CD14-positive monocyte (primary cell): Measurements from ENCODE around the gene ADAMTS13. TPM values are rescaled to one million over a fixed set of nuclear protein-coding genes. Genes with fewer than 3 reads are reported as not detected.
A peak's percentile ranks its signal among the peaks of the same experiment; 100 is the strongest.

Experiments
- DNase-seq, 3 donors: peaks; one replicate each; pipeline ENCODE4 v3.0.0-alpha.2; 2011 to 2022
- H2AFZ ChIP-seq: 2 replicates; pipeline ENCODE4 v1.6.0; 2012; ENCODE audit warnings: mild to moderate bottlenecking, low read depth, low read length, inconsistent platforms; ENCODE audit not compliant: insufficient read depth, poor library complexity, severe bottlenecking
- H3K27ac ChIP-seq, 2 donors: 1 replicate in 1 of 2; 2 replicates in 1 of 2; pipeline ENCODE4 v1.5.1; 2012 to 2013; ENCODE audit warnings: low read length in 2 of 2, control low read depth in 1 of 2, inconsistent platforms in 1 of 2, low read depth in 1 of 2, mild to moderate bottlenecking in 1 of 2
- H3K27me3 ChIP-seq, 2 donors: one replicate each; pipeline versions ENCODE4 v1.6.0 to v1.6.1; 2011 to 2013; ENCODE audit warnings: low read length in 2 of 2; ENCODE audit not compliant: control insufficient read depth in 2 of 2, insufficient read depth in 2 of 2
- H3K36me3 ChIP-seq, 2 donors: replicated peaks in 1 of 2; 1 replicate in 1 of 2; 2 replicates in 1 of 2; pipeline versions ENCODE4 v1.5.1 to v1.6.1; 2012 to 2013; ENCODE audit warnings: low read length in 2 of 2, control low read depth in 1 of 2, inconsistent platforms in 1 of 2, mild to moderate bottlenecking in 1 of 2; ENCODE audit not compliant: insufficient read depth in 2 of 2, control insufficient read depth in 1 of 2
- H3K4me1 ChIP-seq, 2 donors: 1 replicate in 1 of 2; 2 replicates in 1 of 2; pipeline versions ENCODE4 v1.5.1 to v1.6.1; 2012 to 2013; ENCODE audit warnings: low read length in 2 of 2, control low read depth in 1 of 2, inconsistent platforms in 1 of 2, mild to moderate bottlenecking in 1 of 2, moderate library complexity in 1 of 2; ENCODE audit not compliant: insufficient read depth in 2 of 2, control insufficient read depth in 1 of 2
- H3K4me2 ChIP-seq: replicated peaks from 2 replicates; pipeline ENCODE3; 2012; ENCODE audit warnings: low read length, moderate library complexity, mild to moderate bottlenecking; ENCODE audit not compliant: poor library complexity, severe bottlenecking; ENCODE audit errors: extremely low read depth
- H3K4me3 ChIP-seq, 3 experiments: fragments of 200-600 bp in 1 of 3; sonication (generic) in 1 of 3; replicated peaks in 1 of 3; 1 replicate in 2 of 3; 2 replicates in 1 of 3; pipeline ENCODE4 v1.5.1; 2011 to 2013; ENCODE audit warnings: low read length in 3 of 3, mild to moderate bottlenecking in 3 of 3, control low read depth in 2 of 3, low read depth in 2 of 3, inconsistent platforms in 1 of 3, moderate library complexity in 1 of 3
- H3K79me2 ChIP-seq: 2 replicates; pipeline ENCODE4 v1.6.0; 2012; ENCODE audit warnings: mild to moderate bottlenecking, control low read depth, inconsistent platforms, low read length, moderate library complexity; ENCODE audit not compliant: insufficient read depth
- H3K9ac ChIP-seq: 2 replicates; pipeline ENCODE4 v1.6.0; 2017; ENCODE audit warnings: low read length, mild to moderate bottlenecking; ENCODE audit not compliant: insufficient read depth, poor library complexity, severe bottlenecking
- H3K9me3 ChIP-seq, 2 donors: replicated peaks in 1 of 2; 1 replicate in 1 of 2; 2 replicates in 1 of 2; pipeline versions ENCODE4 v1.5.1 to v1.6.1; 2012 to 2013; ENCODE audit warnings: low read length in 2 of 2, control low read depth in 1 of 2; ENCODE audit not compliant: control insufficient read depth in 1 of 2, insufficient read depth in 1 of 2
- H4K20me1 ChIP-seq: 2 replicates; pipeline ENCODE4 v1.6.0; 2012; ENCODE audit warnings: mild to moderate bottlenecking, low read length, control low read depth, moderate library complexity; ENCODE audit not compliant: insufficient read depth
- H3K27ac Mint-ChIP-seq, 7 donors: one replicate each; pipeline ENCODE4 v1.8.0; 2020; ENCODE audit warnings: mild to moderate bottlenecking in 7 of 7, mixed read lengths in 7 of 7, moderate library complexity in 6 of 7, inconsistent platforms in 2 of 7
- H3K27me3 Mint-ChIP-seq, 3 donors: one replicate each; pipeline ENCODE4 v1.8.0; 2021 to 2022; ENCODE audit warnings: low read depth in 3 of 3, mild to moderate bottlenecking in 3 of 3, mixed read lengths in 3 of 3, moderate library complexity in 3 of 3, inconsistent platforms in 1 of 3
- H3K36me3 Mint-ChIP-seq, 2 donors: one replicate each; pipeline ENCODE4 v1.8.0; 2020; ENCODE audit warnings: mixed read lengths in 2 of 2, inconsistent platforms in 1 of 2, mild to moderate bottlenecking in 1 of 2
- H3K4me1 Mint-ChIP-seq: one replicate; pipeline ENCODE4 v1.8.0; 2020; ENCODE audit warnings: mild to moderate bottlenecking, mixed read lengths
- H3K4me3 Mint-ChIP-seq, 2 donors: one replicate each; pipeline ENCODE4 v1.8.0; 2020; ENCODE audit warnings: mild to moderate bottlenecking in 2 of 2, mixed read lengths in 2 of 2, moderate library complexity in 1 of 2
- H3K9me3 Mint-ChIP-seq, 7 donors: one replicate each; pipeline ENCODE4 v1.8.0; 2020 to 2022; ENCODE audit warnings: mixed read lengths in 7 of 7, mild to moderate bottlenecking in 6 of 7, moderate library complexity in 6 of 7, inconsistent platforms in 2 of 7
- CTCF ChIP-seq: fragments of 200-600 bp; IDR thresholded peaks from one replicate; pipeline ENCODE4 v1.8.0; 2022; ENCODE audit warnings: antibody characterized with exemption, mild to moderate bottlenecking
- WGBS: methylation state at CpG from one replicate; pipeline ENCODE4 v1.1.5; 2013; ENCODE audit warnings: missing lambda C conversion rate; ENCODE audit not compliant: insufficient coverage; 5-methylcytosine and 5-hydroxymethylcytosine counted together
- intact Hi-C, 2 donors: fragments of 100-400 bp; cut with micrococcal nuclease; formaldehyde crosslinking; loops; one replicate each; pipeline versions ENCODE4 v1.15.0 to v1.15.1; 2023
- polyA plus RNA-seq, 3 donors: library from polyadenylated mRNA; depleted of rRNA in 1 of 3; unstranded in 2 of 3; stranded (reverse) in 1 of 3; fragments of 300-500 nt in 2 of 3; fragments of >200 nt in 1 of 3; fragmentation: Illumina TruSeq in 2 of 3; gene quantifications; 1 replicate in 2 of 3; 2 replicates in 1 of 3; pipeline ENCODE4 v1.2.3, GENCODE V29; 2012 to 2021

Gene ADAMTS13
- polyA plus RNA-seq, 3 donors, result 0.77 TPM; not detected in 2

GRCh38 chr9:133474853-133475252 lies 52.7 kb downstream of the ADAMTS13 start:
- no peak for DNase-seq
- Histone ChIP-seq H3K4me3 (peak overlapping the region in 1 of 3 experiments; percentile 95), H3K36me3 (peaks cover 44 to 45% of the 10 kb centered on the region in 2 donors), H4K20me1 (peaks cover 90% of the 10 kb centered on the region), H3K4me2 (peak overlapping the region; percentile 97), H3K9ac (peak overlapping the region; percentile 20), H2AFZ (no peak overlapping the region), H3K79me2 (peaks cover 36% of the 10 kb centered on the region), H3K27ac (no peak overlapping the region), H3K4me1 (peaks cover 92 to 99% of the 10 kb centered on the region in 2 donors), H3K9me3 (no peaks in the 10 kb centered on the region), H3K27me3 (peaks cover 0 to 6% of the 10 kb centered on the region in 2 donors)
- peaks cover 7 to 11% (median 8%) of the 10 kb centered on the region in 3 donors for H3K27me3 Mint-ChIP-seq
- peaks cover 72% of the 10 kb centered on the region for H3K4me1 Mint-ChIP-seq
- intact Hi-C loops, result loop anchor here in 1 of 2 donors (5.0 to 10.0 kb wide), 2 partner anchors 58 to 550 kb away; partner anchors contain the start of genes BRD3OS and REXO4
- no peak for TF ChIP-seq CTCF
- 57% methylated on average over 20 of the region's 20 CpGs for WGBS
- no peak overlapping the region for H3K27ac Mint-ChIP-seq
- H3K9me3 Mint-ChIP-seq, result no peaks in the 10 kb centered on the region
- no peak overlapping the region for H3K4me3 Mint-ChIP-seq
- peaks cover 30 to 54% of the 10 kb centered on the region in 2 donors for H3K36me3 Mint-ChIP-seq

- Mint-ChIP-seq H3K36me3 (peaks cover 30 to 54% of the 10 kb centered on the region in 2 donors), H3K27me3 (peaks cover 8 to 16% (median 13%) of the 10 kb centered on the region in 3 donors), H3K27ac (peak overlapping the region in 5 of 7 donors; percentile 89 to 99 (median 95)), H3K9me3 (no peaks in the 10 kb centered on the region), H3K4me3 (peak overlapping the region; percentile 84 to 92), H3K4me1 (peaks cover 68% of the 10 kb centered on the region)
- peak in 1 of 3 donors; percentile 67 for DNase-seq
- Histone ChIP-seq H3K9ac (peak overlapping the region; percentile 86), H3K9me3 (no peaks in the 10 kb centered on the region), H3K79me2 (peaks cover 36% of the 10 kb centered on the region), H3K36me3 (peaks cover 44 to 45% of the 10 kb centered on the region in 2 donors), H3K27ac (peak overlapping the region; percentile 90 to 93), H3K27me3 (peaks cover 0 to 12% of the 10 kb centered on the region in 2 donors), H3K4me3 (peak overlapping the region in 1 of 3 experiments; percentile 95), H3K4me2 (peak overlapping the region; percentile 97), H4K20me1 (peaks cover 84% of the 10 kb centered on the region), H2AFZ (no peak overlapping the region), H3K4me1 (peaks cover 88 to 94% of the 10 kb centered on the region in 2 donors)
- 79% methylated on average over 23 of the region's 27 CpGs for WGBS
- no peak for TF ChIP-seq CTCF
- intact Hi-C loops, result loop anchor here in 1 of 2 donors (5.0 to 10.0 kb wide), 2 partner anchors 58 to 549 kb away; partner anchors contain the start of genes BRD3OS and REXO4
Measured at GRCh38 chr9:133475292-133476012, 53.3 kb downstream of the ADAMTS13 start.
